HG02763 (cell line): Measurements from ENCODE around the gene CDK5.
"Not testable (repeated sequence)": the region's sequence is repeated elsewhere in the genome, so short reads cannot be mapped to it uniquely, and the experiment has no call there.

Experiments used
- ATAC-seq: cut with Tn5 transposase; IDR thresholded peaks from one replicate; pipeline ENCODE4 v1.9.1; 2021; ENCODE audit warnings: mild to moderate bottlenecking, moderate library complexity; ENCODE audit not compliant: unreplicated experiment

CDK5 gene

DNA sequence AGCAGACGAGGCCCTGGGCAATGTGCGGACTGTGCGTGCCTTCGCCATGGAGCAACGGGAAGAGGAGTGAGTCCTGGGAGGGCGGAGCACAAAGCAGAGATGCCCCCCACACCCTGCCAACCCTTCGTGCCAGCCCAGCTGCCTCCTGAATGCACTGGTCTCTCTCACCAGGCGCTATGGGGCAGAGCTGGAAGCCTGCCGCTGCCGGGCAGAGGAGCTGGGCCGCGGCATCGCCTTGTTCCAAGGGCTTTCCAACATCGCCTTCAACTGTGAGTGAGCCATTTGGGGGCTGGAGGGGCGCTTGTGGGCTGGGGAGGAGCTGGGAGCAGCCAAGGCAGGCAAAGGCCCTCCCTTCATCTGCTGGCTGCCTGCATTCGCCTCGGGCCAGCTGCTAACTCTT lies 21.8 kb downstream of the CDK5 start:
- no peak for ATAC-seq

DNA sequence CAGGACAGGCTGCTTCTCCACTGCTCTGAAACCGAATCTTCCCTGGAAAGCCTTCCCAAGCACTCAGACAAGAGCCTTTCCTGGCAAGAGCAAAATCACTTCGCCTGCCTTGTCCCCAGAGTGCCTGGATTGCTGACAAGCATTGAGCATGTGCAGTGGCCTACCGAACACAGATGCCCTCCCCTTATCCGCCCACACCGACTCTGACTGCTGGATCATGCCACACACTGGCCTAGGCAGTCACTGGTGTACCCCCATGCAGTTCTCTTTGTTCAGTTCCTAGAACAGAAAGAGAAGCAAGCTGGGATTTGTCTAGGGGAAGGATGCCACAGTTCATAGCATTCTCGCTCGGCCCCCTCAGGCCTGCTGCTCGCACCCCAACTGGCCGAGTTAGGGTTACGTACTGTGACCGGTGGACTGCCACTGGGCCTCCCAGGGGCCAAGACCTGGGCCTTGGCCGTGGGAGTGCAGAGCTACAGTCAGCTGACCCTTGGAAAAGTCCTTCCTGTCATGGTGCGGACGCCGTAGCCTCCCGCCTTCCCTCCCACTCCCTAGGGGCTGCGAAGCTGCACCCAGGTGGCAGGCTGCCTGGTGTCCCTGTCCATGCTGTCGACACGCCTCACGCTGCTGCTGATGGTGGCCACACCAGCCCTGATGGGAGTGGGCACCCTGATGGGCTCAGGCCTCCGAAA lies 22.5 kb downstream of the CDK5 start:
- ATAC-seq = no peak

DNA sequence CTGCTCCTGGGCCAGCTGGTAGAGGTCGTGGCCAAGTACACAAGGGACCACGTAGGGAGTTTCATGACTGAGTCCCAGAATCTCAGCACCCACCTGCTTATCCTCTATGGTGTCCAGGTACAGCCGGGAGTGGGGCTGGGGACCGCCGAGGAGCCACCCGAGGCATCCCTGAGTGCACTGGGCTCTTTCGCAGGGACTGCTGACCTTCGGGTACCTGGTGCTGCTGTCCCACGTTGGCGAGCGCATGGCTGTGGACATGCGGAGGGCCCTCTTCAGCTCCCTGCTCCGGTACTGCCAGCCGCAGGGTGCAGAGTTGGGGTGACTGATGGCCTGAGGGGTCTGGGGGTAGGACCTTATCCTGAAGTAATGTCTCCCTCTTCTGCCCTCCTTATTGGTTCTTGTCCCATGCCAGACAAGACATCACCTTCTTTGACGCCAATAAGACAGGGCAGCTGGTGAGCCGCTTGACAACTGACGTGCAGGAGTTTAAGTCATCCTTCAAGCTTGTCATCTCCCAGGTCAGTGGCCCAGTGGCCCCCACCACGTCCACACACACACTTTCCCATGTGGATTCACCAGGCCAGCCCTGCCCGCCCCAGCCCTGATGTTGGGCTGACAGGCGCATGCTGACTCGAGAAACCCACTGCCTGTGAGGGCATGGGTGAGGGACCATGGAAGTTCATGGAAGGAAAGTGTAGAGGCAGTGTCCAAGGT lies 23.2 kb downstream of the CDK5 start:
- no peak for ATAC-seq

GRCh38 chr7:151033864-151034249 lies 23.8 kb downstream of the CDK5 start:
- ATAC-seq = no peak

DNA sequence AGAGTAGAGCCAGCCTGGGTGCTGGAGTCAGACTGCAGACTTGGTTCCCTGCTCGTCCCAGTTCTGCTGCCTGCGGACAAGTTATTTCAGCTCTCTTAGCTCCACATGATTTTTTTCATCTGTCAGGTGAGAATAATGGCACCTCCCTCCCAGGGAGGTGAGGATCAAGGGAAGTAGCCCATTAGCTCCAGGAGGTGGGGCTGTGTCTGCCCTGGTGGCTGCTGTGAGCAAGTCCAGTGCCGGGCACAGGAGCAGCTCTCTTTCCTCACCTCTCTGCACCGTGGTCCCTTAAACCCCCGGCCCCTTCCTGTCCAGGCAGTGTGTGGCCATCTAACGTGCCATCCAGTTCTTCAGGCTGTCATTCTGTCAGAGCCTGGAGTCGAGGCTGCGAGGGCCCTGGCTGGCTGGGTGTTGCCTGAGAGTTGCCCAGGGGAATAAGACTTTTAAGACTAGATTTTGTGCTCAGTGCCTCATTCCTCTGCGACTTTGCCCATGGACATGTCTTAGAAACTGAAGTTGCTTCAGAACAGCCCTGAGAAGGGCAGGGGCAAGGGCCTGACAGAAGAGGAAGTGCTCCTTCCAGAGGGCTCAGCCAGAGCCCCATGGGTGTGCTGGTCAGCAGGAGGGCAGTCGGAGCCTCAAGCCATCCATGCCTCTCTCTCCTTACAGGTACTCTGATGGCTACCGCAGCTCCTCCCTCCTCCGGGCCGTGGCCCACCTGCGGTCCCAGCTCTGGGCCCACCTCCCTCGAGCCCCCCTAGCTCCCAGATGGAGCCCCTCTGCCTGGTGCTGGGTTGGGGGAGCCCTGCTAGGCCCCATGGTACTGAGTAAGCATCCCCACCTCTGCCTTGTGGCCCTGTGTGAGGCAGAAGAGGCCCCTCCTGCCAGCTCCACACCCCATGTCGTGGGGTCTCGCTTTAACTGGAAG lies 24.5 kb downstream of the CDK5 start:
- no peak for ATAC-seq

GRCh38 chr7:151031011-151031410 lies 26.7 kb downstream of the CDK5 start:
- no peak for ATAC-seq

- ATAC-seq = no peak
These were observed 28.7 kb downstream of the CDK5 start for GRCh38 chr7:151028948-151029501.

GRCh38 chr7:151028131-151028947 lies 29.4 kb downstream of the CDK5 start, which contains the start of gene ABCB8:
ABCB8 (plus strand) TSS chr7:151028450; CDS start chr7:151028516, 66 bp downstream.
- ATAC-seq = peak; percentile 93

- not testable (repeated sequence) for ATAC-seq
These were observed 30.0 kb downstream of the CDK5 start for GRCh38 chr7:151027728-151028130.

GRCh38 chr7:151026771-151027727 lies 30.6 kb downstream of the CDK5 start:
- ATAC-seq = not testable (repeated sequence)

DNA sequence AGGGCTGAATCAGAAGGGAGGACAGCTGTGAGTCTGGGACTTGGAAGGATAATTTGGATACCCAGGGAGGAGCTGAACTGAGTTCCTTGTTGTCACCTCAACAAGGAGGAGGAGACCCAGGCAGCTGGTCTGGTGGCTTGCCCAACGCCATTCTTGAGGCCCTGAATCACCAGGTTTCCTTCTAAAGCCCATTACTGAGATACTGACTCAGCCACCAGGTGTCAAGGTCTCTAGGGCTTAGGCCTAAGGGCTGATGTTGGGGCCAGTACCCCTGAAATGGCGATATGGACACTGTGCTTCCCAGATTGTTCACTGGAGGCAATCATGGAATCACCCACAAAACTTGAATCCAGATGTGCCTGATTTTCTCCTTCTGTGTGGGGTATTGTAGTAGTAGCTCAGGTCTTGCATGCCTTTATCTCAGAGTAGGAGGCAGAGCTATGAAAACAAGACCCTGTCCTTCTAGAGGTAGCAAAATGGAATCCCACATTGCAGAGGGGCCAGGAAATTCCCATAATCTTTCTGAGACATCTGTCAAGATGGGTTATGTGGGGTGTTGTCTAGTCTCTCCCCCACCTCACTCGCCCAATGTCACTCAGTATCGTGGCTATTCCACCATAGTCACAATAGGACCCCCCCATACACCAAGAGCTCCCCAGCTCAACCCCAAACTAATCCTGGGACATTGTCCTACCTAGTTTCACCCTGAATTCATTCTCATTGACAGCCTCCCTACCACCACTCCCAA lies 31.6 kb downstream of the CDK5 start:
- no peak for ATAC-seq

DNA sequence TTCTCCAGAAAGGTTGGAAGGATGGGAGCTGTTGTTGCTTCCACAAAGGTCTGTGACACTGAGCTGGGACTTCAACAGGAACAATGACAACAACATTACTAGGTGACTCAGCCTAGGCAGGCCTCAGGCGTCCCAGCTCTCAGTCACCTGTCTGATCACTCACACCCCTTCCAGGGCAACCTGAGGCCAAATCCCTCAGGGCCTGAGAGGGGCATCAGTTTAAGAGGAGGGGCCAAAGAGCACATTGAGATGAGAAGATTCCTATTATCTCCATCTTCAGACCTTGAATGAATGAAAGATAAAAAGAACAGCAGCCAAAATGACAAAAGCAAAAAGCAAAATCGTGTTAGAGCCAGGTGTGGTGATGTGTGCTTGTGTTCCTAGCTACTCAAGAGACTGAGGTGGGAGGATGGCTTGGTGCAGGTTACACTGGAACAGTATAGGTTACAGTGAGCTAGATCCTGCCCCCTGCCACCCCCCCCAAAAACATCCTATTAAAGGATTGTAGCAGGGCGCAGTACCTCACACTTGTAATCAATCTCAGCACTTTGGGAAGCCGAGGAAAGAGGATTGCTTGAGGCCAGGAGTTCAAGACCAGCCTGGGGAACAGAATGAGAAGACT lies 33.2 kb downstream of the CDK5 start, which contains the start of gene ATG9B:
TSS of gene ATG9B (minus strand) at position 60 of the 622 bp plus-strand sequence. CDS start 71 bp downstream, outside the sequence.
- no peak for ATAC-seq

DNA sequence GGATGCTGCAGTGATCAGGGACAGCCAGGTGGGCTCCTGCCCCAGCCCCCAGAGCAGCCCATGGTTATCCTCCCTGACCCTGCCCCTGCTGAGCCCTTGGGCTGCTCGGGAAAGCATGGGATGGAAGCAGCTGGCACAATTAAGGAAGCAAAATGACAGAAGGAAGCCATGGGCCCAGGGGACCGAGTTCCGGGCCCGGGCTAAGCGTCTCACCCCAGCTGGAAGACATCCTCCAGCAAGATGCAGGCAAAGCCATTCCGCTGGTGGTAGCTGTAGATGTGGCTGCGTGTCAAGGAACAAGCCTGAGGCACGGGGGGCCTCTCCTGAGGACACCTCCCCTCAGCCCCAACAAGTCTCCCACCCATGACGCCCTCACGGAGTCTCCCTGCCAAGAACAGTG lies 34.5 kb downstream of the CDK5 start:
- no peak for ATAC-seq

DNA sequence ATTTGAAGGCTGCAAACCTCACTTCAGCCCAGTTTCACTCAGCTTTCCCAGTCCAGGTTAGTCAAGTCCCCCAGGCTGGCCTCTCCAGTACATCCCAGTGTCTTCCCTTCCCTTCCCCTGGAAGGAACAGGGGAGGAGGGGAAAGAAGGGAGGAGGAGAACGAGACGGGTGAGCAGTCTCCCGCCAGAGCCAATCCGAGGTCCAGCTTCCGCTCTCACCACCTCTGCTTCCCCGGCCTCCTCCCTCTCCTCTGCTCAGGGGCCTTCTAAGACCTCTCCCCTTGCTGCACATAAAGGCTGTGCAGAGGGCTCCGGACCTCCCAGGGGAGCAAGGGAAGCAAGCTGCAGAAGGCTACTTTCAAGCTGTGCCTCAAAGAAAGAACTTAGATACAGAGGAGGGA lies 37.5 kb downstream of the CDK5 start:
- ATAC-seq = no peak

- no peak for ATAC-seq
These were observed 38.6 kb downstream of the CDK5 start for GRCh38 chr7:151019130-151019447.

DNA sequence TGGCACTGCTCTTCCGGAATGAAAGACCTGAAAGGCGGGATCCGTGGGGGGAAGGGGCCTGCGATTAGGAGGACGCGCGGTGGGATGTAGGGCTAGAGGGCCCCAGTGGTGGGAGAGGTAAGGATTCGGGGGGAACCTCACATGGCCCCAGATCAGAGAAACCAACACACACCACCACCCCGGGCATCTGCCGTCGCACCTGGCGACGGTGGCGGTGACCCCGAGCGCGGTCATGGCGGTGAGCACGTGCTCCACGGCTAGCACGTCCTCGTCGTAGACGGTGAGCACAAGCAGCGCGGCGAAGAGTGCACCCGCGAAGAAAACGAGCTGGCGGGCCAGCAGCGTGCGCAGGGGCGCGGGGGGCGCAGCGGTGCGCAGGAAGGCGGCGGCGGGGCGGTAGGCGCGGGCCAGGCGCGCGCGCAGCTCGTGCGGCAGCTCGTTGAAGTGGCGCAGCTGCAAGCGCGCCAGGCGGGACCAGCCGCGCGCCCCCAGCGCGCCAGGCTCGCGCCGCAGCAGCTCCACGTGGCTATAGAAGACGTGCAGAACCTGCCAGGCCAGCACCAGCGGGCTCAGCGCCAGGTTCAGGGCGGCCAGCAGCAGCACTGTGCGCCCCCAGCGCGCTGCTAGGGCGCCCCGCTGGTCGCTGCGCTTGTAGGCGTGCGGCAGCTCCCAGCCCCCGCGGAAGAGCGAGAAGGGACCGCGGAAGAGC lies 39.1 kb downstream of the CDK5 start:
- no peak for ATAC-seq

DNA sequence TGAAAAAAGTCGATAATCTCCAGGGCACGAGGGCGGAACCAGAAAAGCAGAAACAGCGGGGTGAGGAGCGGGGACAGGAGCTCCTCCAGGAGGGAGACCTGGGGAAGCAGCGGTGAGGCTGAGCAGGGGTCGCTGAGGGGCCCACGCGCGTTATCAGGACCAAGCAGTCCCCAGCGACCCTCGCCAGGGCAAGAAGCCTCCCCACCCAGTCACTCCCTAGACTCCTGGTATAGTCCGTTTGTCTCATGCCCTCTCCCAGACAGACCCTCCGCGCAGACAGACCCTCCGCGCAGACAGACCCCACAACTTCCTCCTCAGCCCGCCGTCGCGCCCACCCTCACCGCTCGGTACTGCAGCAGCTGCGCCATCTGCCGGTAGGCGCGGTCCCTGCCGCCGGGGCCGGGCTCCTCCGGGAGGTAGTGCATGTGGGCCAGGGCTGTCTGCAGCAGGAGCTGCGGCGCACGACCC lies 39.7 kb downstream of the CDK5 start:
- no peak for ATAC-seq
